HG02588 (cell line): ENCODE data around the gene SERINC3.

ENCODE experiments used
- ATAC-seq: cut with Tn5 transposase; IDR thresholded peaks from one replicate; pipeline ENCODE4 v1.9.1; 2021; ENCODE audit warnings: mild to moderate bottlenecking, moderate library complexity; ENCODE audit not compliant: unreplicated experiment

SERINC3 gene

DNA sequence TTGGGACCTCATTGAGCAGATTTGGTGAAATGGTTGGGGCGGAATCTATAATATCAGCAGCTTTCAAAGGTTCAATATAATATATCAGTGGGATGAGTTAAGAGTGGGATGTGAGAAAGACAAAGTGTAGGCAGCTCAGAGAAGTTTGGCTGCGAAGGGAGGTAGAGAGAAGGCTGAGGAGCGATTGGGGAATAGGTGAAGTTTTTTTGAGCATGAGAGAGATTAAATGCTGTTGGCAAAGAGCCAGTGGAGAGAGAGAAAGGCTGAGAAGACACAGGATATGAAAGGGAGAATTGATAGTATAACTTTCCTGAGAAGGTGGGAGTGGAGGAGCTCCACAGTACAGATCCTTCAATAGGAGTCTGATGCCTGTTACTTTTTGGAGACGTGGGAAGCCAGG, 12.1 kb upstream of the SERINC3 start:
- no peak for ATAC-seq

DNA sequence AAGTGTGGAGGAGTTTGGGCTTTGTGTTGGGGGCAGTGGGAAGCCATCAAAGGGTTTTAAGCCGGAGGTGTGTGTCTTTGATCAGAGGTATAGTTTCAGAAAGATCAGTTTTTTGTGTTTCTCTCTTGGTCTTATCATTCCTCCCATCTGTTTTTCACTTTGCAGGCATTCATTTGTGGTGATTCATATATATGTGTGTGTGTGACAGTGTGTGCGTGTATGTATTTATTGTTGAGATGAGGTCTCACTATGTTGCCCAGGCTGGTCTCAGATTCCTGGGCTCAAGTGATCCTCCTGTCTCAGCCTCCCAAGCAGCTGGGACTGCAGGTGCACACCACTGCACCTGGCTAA, 11.1 kb upstream of the SERINC3 start:
- ATAC-seq = no peak

DNA sequence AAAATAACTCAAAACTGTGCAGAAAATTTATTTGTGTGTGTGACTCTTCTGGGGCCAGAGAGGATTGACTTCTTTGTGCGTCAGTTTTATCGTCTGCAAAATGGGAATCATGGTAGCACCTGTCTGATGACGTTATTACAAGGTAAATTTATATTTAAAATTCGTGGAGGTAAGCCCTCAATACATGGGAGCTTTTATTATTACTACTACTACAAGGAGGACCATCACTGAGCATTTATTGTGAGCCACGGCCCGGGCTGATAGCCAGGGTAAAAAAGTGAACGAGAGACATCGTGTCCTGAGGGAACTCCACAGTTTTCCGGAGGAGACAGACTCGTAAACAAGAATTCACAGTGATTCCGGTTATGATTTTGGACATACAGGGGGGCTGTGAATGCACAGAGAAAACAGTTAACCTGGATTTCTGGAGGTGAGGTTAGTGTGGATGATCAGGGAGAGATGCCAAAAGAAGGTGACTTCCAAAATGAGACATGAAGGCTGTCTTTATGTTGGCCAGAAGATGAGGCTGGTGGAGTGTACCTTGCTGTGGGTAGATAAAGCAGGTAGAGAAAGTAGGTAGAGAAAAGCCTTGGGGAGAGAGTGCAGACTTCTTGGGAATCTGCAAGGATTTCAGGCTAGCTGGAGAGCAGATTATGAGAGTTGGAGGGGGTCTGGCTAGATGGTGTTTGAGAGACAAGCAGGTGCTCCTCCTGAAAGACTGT, 10.6 kb upstream of the SERINC3 start:
- no peak for ATAC-seq

DNA sequence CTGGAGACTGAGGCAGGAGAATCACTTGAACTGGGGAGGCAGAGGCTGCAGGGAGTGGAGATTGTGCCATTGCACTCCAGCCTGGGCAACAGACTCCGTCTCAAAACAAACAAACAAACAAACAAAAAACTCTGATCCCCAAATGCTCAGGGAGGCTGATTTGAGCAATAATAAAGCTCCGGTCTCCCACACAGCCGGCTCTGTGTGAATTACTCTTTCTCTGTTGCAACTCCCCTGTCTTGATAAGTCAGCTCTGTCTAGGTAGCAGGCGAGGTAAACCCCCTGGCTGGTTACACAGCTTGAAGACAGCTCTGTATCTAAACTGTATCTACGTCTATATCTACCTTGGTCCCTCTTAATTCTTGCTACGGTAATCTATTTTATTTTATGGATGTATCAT, 6.4 kb upstream of the SERINC3 start:
- no peak for ATAC-seq

DNA sequence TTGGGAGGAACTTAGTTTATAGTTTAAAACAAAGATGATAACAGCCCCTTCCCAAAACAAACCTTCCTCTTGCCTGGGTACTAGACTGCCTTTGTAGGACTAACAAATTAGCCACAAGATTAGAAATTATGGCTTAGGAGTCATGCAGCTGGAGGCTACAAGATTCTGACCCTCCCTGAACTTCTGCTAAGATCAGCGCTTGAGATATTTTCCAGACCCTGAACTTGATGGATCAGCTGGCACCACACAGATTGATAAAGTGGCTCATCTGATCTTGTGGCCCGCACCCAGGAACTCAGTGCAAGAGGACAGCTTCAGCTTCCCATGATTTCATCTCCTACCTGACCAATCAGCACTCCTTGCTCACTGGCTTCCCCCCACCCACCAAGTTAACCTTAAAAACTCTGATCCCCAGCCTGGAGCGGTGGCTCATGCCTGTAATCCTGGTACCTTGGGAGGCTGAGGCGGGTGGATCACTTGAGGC, 5.9 kb upstream of the SERINC3 start:
- no peak for ATAC-seq

DNA sequence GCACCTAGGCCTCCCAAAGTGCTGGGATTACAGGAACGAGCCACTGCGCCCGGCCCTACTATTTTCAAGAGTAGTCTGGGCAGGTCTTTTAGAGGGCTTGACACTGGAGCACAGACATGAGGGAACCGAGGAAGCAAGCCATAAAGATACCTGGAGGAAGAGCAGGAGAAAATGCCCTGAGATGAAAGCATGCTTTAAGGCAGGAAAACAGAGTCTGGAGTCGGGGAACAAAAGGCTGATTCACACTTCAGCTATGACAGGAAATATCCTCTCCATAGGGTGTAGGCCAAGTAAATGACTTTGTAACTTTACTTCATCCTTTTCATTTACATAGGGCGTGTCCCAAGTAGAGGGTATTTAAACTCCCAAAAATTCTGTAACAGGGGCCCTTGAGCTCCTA, 4.3 kb upstream of the SERINC3 start:
- no peak for ATAC-seq

DNA sequence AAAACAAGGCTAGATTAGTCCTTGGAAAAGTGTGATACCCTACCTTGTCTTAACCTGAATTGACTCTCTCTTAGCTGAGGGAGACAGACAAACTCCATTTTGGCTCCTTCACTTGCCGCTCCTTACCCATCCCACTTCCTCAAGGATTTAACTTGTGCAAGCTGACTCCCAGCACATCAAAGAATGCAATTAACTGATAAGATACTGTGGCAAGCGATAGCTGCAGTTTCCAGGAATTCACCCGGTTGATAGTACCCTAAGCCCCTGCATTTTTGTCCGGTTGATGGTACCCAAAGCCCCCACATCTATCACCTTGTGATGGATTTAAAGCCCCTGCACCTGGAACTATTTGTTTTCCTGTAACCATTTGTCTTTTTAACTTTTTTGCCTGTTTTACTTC, 1.9 kb upstream of the SERINC3 start:
- no peak for ATAC-seq

DNA sequence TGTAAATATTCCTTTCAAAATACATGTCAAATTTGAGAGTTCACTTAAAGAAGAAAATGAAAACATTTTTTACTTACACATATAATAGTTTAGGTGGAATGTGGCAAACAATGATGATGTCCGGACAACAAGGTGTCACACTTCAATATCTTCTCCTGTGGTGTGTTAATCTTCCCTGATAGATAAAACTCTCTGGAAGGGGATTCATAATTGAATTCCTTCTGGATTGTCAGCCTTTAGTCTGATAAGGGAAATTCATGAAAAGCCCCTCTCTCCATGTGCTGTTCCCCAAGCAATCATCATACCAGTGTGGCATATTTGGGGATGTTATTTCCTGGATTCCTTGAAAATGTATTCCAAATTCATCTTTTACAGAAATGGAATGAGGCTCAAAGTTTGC, 971 bp upstream of the SERINC3 start:
- no peak for ATAC-seq

DNA sequence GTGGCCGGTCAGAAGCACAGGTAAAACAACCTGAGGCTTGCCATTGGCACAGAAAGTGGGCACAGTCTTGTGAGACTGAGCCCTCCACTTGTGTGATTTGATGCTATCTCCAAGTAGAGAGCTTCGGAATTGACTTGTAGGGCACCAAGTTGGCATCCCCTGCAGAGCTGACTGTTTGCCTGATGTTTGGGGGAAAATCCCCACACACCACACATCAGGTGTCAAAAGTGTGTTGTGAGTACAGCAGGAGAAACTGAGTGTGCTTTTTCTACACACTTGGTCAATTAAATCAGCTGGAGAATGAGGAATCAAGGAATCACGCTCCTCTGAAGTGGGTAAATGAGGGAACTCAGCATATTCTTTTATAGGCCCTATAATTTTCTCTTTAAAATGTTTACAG, 989 bp downstream of the SERINC3 start:
- ATAC-seq = no peak

DNA sequence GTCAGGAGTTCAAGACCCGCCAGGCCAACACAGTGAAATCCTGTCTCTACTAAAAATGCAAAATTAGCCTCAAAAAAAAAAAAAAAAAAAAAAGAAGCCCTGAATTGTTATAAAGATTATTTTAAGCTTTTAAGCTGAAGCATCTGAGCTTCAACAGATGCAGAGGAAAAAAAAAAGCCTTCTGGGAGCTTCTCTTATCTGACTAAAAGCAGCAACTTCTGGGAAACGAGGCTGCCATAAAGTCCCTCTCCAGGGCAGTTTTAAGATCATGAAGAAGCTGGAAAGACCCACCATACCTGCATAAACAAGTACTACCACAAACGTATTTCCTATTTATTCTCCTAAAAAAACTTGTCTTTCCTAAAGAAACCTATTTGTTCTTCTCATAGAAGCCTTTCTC, 3.6 kb downstream of the SERINC3 start:
- no peak for ATAC-seq

DNA sequence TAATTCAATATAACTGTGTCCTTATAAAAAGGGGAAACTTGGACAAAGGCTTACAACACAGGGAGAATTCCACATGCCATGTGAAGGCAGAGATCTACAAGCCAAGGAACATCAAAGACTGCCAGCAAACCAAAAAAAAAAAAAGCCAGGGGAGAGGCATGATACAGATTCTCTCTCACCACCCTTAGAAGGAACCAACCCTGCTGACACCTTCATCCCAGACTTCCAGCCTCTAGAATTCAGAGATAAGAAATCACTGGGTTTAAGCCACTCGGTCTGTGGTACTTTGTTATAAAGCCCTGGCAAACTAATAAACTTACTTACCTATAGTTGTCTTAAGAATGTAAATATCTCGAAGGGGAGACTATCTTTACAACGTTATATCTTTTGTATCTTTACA, 4.4 kb downstream of the SERINC3 start:
- ATAC-seq = no peak

DNA sequence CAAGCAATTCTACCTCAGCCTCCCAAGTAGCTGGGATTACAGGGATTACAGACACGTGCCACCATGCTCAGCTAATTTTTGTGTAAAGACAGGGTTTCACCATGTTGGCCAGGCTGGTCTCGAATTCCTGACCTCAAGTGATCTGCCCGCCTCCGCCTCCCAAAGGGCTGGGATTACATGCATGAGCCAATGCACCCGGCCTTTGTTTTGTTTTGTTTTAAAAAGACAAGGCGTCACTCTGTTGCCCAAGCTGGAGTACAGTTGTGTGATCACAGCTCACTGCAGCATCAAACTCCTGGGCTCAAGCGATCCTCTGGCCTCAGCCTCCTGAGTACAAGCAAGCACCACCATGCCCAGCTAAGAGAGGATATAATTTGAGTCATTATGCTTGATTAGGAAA, 5.4 kb downstream of the SERINC3 start:
- no peak for ATAC-seq

DNA sequence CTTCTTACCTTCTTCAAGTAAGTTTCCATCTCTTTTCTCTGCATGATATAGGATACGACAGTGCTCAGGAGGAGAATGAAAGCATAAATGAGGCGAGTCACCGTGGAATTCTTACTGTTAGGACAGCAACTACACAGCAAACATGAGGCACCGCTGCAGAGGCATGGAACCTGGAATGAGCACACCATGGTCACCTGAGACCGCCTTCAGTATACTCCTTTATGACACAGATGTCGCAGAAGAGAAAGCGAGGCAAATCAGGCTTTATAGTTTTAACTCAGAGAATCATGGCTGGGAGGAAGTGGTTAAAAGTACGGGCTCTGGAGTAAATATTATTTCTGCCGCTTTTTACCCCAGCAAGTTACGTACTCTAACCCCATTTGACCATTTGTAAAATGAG, 8.0 kb downstream of the SERINC3 start:
- ATAC-seq = no peak

DNA sequence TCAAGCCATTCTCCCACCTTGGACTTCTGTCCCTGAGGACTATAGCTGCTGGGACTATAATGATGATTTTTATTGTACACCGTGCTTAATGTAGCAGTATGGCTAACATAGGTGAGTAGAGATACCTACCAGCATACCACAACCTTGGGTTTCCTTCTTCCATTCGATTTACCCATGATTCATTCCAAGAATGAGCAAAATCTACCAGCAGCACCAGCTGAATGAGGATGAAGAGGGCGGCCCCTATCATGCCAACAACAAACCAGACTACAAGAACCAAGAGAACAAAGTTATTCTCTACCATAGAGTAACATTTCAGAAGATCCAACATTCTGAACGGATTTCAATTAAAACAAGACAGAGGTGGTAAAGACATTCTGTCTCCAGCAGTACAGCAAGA, 12.1 kb downstream of the SERINC3 start:
- ATAC-seq = no peak

DNA sequence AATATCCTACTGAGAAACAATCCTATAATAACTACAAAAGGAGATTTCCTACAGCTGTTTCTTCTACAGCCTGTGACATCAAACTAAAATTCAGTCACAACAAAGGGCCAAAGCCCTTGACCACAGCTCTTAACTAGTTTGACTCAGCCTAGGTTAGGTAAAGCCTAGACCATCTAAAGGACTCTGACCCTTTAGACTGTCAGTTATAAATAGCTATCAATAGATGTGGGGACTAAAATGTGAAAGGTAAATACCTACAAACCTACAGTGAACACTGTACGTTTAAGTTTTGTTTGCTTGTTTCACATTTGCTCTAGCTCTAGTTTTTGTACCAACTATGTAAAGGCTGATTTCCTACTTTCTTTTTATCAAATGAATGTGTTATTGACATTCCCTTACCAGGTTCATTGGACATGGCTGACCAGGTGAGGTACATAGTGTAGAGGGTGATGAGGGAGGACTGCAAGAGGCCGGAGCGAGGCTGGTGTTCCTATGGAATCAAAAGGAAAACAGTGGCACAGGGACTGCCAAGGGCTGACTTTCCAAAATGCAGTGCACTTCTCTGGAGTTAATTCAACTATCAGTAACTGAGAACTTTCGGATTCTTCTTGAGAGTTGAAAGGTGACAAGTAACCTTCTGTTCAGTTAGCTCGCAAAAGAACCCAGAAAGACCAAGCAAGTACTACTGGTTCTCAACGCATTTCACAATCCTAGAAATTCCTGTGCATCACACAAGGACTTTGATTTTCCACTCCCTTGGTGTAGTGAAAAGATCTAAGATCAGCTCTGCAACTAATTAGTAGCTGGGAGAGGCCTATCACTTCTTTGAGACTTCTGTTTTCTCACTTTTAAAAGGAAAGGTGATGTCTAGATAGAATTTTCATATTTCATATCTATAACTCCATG, 17.2 kb downstream of the SERINC3 start:
- no peak for ATAC-seq

DNA sequence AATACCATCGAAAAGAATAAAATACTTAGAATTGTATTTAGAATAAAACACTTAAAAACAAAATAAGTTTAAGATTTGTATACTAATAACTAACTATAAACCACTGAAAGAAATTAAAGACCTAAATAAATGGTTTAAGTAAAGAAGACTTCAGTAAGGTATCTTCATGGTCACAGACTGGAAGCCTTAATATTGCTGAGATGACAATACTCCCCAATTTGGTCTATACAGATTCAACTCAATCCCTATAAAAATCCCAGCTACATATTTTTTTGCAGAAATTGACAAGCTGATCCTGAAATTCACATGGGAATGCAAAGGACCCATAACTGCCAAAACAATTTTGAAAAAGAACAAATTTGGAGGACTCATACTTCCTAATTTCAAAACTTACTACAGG, 18.9 kb downstream of the SERINC3 start:
- ATAC-seq = no peak

DNA sequence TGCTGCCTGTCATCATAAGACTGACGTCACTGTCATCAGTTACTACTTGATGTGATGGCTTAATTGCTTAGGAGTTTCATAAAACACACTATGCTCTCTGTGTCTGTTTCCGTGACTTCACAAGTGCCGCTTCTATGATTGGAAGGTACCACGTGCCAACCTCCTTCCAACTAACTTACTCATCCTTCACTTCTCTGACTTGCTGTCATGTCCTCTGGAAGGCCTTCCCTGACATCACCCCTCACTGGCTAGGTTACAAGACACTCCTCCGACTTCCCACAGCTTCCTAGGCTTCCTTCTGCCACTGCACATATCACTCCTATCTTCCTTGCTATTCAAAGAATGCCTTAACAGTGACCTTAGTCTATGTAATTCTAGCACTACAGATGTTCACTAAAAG, 20.4 kb downstream of the SERINC3 start:
- no peak for ATAC-seq

DNA sequence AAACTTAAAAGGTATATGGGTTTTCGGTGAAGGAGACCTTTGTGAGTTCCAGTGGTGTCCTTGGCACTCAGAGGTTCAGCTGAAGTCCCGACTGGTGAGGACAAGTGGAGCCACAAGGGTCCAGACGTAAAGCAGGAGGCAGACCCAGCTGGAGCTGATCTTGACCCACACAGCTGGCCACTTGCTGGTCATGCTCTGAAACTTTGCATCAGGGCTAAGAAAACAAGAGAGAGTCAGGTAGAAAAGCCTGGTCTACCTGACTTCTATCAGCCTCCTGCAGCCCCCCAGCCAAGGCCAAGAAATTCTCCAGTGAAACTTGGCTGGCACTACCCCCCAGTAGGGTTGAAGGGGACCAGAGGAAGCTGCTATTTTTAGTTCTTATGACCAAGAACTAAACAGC, 21.6 kb downstream of the SERINC3 start:
- ATAC-seq = no peak

DNA sequence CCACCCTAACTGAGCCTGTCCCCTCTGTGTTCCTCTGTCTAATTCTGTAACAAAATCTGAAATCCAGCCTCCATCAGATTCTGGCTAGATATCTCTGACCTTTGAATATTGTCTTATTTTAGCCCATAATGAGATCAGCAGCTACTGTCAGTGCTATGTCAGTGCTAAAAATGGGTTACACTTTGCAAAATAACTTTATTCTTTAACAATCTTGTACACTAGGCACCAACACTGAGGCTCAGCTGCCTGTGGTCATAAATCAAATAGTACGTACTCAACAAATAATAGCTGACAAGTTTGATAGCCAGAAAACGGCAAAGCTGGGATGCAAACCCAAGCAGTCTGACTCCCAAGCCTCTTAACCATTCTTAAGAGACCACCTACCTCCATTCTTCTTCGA, 24.1 kb downstream of the SERINC3 start:
- no peak for ATAC-seq

DNA sequence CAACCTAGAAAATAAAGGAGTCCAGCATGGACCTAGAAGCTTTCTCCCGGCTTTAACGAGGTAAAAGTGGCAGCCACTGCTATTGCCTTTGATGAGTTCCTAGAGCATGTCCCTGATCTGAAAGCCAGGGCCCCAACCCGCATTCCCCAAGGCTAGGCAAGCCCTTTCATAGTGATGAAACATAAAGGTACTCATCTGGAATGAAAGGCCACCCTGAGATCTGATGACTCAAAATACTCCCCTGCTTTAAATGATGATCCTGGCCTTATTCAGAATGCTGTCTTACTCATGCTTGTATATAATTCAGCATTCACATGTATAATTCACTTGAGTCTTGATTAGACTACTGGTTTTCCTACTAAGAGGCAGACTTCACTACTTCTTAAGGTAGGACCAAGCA, 24.9 kb downstream of the SERINC3 start:
- no peak for ATAC-seq

DNA sequence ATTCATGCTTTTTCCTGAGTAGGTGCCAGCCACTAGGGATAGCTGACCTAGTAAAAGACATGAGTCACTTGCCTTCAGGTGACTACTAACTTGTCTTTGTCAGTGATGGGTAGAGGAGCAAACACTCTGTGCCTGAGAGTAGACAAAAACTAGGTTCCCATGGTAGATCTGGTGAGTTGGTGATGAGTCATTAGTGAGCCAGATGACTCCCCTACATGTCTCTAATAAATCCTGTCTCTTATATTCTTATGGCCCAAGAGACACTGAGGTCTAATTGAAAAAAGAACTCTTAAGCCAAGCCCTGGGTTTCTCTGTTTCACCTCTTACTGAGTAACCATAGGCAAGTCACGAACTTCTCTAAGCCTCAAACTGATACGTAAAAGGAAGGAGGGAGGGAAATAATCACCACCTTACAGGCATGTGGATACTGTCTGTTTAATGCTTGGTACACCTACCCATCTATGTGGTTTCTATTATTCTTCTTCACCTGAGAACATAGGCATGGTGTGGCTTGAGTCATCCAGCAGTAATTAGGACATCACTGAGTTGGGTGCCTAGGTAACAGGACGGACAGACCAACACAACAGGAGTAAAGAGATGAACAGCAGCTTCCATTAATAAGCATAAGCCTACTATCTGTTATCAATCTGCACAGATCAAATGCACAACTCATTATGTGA, 25.9 kb downstream of the SERINC3 start:
- ATAC-seq = no peak

DNA sequence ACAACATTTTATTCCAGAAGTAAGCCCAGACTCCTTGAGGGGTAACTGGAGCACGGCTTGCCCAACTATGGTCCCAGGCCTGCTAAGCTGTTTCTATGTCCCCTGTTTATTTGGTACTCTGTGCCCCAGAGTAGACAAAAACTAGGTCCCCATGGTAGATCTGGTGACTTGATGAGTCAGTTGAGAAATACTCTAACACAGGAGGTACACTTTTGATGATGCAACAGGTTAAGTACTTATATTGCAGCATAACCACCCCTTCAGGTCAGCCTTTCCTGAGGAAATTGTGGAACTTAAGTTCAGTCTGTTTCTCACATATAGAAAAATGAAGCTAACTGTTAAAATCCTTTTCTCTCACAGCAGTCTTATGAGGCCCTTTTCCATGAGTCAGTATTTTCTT, 26.6 kb downstream of the SERINC3 start:
- no peak for ATAC-seq
